ENCODE results near the gene POFUT1.
"Not testable (repeated sequence)": the region's sequence is repeated elsewhere in the genome, so short reads cannot be mapped to it uniquely, and the experiment has no call there.

Gene POFUT1

DNA sequence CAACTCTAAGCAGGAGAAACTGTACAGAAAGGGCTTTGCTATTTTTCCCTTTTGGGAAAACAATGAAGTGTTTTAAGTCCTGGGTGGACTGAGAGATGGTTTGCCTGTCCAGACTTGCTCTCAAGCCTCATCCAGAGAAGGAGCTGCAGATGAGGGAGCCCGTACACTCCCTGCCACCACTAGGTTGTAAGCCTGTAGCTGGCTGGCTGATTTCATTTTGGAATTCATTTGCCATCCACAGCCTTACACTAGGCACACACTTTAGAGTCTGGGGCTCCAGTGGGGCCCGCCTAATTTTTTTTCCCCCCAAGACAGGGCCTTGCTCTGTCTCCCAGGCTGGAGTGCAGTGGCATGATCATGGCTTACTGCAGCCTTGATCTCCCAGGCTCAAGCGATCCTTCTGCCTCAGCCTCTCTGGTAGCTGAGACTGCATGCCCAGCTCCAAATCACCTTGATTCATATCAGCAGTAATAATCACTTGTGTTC lies 28.4 kb downstream of the POFUT1 start:
- DNase-seq = no peak

- DNase-seq = no peak
Measured at GRCh38 chr20:32236819-32237218, 29.1 kb downstream of the POFUT1 start.

- no peak for DNase-seq
Measured at GRCh38 chr20:32237419-32237818, 29.7 kb downstream of the POFUT1 start.

GRCh38 chr20:32238483-32239425 lies 31.1 kb downstream of the POFUT1 start:
- DNase-seq = no peak

DNA sequence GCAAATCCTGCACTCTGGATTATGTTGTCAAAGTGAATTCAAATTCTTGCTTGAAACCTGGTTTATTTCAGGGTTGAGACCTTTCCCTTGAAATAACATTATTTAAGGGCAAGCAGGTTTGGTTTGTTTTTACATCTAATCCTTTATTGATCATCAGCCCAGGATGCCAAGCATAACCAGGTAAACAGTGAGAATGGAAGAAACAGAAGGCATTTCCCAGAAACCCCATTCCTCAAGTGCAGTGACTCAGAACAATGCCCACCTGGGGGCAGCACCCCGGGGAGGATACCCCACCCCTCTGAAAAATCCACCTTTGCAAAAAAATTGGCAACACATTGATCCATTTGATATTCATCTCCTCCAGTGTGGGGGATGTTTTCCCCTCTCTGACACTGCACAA lies 32.5 kb downstream of the POFUT1 start:
- no peak for DNase-seq

- no peak for DNase-seq
Measured at GRCh38 chr20:32241807-32242206, 34.1 kb downstream of the POFUT1 start.

- DNase-seq = no peak
Measured at GRCh38 chr20:32244150-32244823, 36.6 kb downstream of the POFUT1 start.

GRCh38 chr20:32244959-32245358 lies 37.3 kb downstream of the POFUT1 start:
- DNase-seq = no peak

- not testable (repeated sequence) for DNase-seq
Measured at GRCh38 chr20:32246208-32246607, 38.5 kb downstream of the POFUT1 start.

GRCh38 chr20:32248043-32248442 lies 40.4 kb downstream of the POFUT1 start:
- DNase-seq = no peak

GRCh38 chr20:32249030-32249738 lies 41.5 kb downstream of the POFUT1 start:
- no peak for DNase-seq

GRCh38 chr20:32251470-32251869 lies 43.8 kb downstream of the POFUT1 start:
- no peak for DNase-seq

- no peak for DNase-seq
Measured at GRCh38 chr20:32252189-32252588, 44.5 kb downstream of the POFUT1 start.

GRCh38 chr20:32260973-32261372 lies 53.3 kb downstream of the POFUT1 start:
- DNase-seq = not testable (repeated sequence)

DNA sequence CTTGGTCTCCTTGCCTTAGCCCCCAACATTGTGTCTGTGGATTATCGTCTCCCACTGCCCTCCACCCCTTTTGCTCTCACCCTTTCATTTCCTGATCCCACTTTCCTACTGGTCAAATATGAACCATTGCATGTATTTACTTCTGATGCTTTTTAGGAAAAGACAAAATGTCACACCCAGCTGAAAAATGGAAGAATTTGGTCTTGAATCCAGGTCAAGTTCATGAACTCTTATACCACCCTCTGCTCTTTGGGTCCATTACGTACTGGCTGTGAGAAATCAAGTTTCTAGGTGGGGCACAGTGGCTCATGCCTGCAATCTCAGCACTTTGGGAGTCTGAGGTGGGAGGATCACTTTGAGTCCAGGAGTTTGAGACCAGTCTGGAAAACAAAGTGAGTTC lies 54.0 kb downstream of the POFUT1 start:
- no peak for DNase-seq

GRCh38 chr20:32263398-32263954 lies 55.8 kb downstream of the POFUT1 start:
- DNase-seq = no peak

GRCh38 chr20:32271620-32272019 lies 63.9 kb downstream of the POFUT1 start:
- no peak for DNase-seq

- DNase-seq = no peak
Measured at GRCh38 chr20:32274359-32274758, 66.7 kb downstream of the POFUT1 start.

DNA sequence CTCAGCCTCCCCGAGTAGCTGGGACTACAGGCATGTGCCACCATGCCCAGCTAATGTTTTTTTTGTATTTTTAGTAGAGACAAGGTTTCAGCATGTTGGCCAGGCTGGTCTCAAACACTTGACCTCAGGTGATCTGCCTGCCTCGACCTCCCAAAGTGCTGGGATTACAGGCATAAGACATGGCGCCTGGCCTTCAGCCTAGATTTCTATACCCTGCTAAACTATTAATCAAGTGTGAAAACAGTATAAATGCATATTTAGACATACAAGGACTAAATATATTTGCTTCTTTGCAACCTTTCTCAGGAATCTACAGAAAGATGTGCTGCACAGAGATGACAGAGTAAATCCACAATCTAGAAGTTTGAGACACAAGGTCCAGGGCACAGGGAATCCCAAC lies 67.5 kb downstream of the POFUT1 start:
- not testable (repeated sequence) for DNase-seq

DNA sequence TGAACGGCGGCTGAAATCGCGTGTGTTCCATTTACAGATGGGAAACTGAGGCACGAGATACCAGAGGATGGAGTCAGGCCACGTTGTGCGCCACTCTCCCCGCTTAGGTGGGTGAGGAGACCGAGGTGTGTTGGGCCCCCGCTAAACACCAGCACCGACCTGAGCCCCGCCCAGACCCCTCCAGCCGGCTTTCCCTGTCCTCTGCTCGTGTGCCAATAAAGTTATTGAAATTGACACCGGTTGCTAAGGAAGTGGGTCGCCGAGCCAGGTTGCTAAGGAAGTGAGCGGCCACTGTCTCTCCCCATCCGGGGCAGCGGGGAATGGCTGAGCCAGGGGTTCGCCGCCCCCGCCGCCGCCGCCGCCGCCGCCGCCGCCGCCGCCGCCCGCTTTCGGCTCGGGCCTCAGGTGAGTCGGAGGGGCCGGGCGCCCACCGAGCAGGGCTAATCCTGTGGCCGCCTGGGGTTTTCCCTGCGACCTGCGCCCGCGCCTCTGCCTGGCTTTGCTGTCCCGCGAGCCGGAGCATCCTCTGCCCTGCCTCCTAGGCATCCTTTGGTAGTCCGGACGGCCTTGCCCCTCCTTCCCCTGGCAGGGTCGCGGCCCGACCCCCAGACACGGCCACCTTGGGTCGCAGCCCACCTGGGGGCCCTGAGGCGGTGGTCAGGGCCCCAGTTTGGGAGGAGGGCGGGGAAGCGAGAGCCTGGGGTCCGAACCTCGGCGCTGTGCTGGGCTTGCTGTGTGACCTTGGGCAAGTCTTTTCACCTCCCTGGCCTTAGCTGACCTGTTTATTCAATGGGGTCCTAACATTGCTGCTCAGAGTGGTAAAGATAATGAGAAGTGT lies 69.9 kb downstream of the POFUT1 start, which contains the start of gene KIF3B:
Gene KIF3B (plus strand): TSS at position 291 of the 838 bp plus-strand sequence. CDS start 32,127 bp downstream, outside the sequence.
- peak; percentile 53 for DNase-seq

DNA sequence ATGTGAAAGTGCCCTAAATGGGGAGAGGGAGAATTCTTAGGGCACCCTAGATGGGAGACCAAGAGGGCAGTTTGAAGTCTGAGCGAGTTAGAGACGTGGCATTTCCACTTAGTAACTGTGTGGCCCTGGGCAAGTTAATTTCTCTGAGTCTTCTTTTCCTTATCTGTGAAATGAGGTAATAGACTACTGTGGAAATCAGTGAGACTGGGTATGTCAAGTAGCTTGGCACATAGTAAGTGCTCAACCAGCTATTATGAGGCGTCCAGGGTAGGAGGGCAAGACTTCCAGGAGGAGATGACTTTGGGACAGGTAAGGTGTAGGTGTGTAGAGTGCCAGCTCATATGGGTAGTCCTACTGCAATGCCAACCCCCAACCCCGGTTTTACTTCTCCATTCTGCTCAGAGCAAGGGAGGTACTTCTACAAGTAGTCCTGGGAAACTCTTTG lies 70.5 kb downstream of the POFUT1 start:
- no peak for DNase-seq

DNA sequence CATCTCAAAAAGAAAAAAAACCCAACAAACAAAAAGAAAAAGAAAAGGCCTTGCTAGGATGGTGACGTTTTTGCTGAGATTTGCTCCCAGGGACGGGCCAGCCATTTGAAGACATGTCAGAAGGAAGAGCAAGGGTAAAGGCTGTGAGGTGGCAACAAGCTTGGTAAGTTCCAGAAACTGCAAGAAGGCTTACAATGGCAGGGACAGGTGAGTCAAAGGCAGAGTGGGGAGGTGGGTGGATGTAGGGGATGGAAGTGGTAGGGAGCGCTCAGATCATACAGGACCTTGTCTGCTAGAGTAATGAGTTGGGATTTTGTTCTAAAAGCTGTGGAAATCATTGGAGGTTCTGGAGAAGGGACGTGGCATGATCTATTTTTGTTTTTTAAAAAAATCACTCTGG lies 74.0 kb downstream of the POFUT1 start:
- no peak for DNase-seq

Measured in SHP77 treated with DMSO at 0.1 percent for 48 hours (cell line).